GM12878 (cell line): ENCODE data around the gene RHOB. TPM values are rescaled to one million over a fixed set of nuclear protein-coding genes. Genes with fewer than 3 reads are reported as not detected.

Experiments
- ATAC-seq: fragments of 200-7000 bp; cut with Tn5 transposase; 3 replicates; pipeline ENCODE4 v1.9.1; 2020; ENCODE audit warnings: mild to moderate bottlenecking, moderate library complexity
- BruUV-seq: library from RNA; stranded (reverse); fragments of 400-500 nt; replicated peaks from 2 replicates; lab custom pipeline; 2021; lab: Mats Ljungman, UMichigan
- CTCF ChIA-PET: fragments of 300-600 bp; sonication (Branson Sonifier 250); formaldehyde crosslinking; extraction: SDS; loops from one replicate; lab custom pipeline; 2021; ENCODE audit warnings: inconsistent platforms; lab: Yijun Ruan, JAX
- POLR2A ChIA-PET: fragments of 350-600 bp; formaldehyde crosslinking; extraction: SDS; loops from one replicate; lab custom pipeline; 2021; ENCODE audit warnings: inconsistent platforms; lab: Charles Lee
- RAD21 ChIA-PET: fragments of 300-600 bp; sonication (Branson Sonifier 250); formaldehyde crosslinking; loops from one replicate; lab custom pipeline; 2023; ENCODE audit warnings: antibody characterized with exemption; ENCODE audit not compliant: unreplicated experiment; lab: Charles Lee
- SMC1A ChIA-PET: fragments of 300-600 bp; sonication (Branson Sonifier 250); formaldehyde crosslinking; loops from one replicate; lab custom pipeline; 2023; ENCODE audit not compliant: unreplicated experiment, uncharacterized antibody; lab: Charles Lee
- DNase-seq: peaks from one replicate; pipeline ENCODE4 v3.0.0-alpha.2; 2011; ENCODE audit warnings: low read depth, low spot score
- FAIRE-seq: peaks from 3 replicates; lab custom pipeline; 2011; peaks lifted over from hg19 to GRCh38; lab: Jason Lieb, UNC
- H2AFZ ChIP-seq: 2 replicates; pipeline ENCODE4 v1.6.0; 2011; ENCODE audit warnings: low read depth, low read length, control low read depth; ENCODE audit not compliant: control insufficient read depth
- H3K27ac ChIP-seq: 2 replicates; pipeline ENCODE4 v1.5.1; 2011; ENCODE audit warnings: control low read depth; ENCODE audit not compliant: control insufficient read depth, insufficient read depth
- H3K27me3 ChIP-seq, 2 experiments: replicated peaks in 1 of 2; 2 replicates each; pipeline versions ENCODE4 v1.6.0 to v1.6.1; 2011; ENCODE audit warnings: low read length in 1 of 2; ENCODE audit not compliant: control insufficient read depth in 2 of 2, insufficient read depth in 2 of 2
- H3K36me3 ChIP-seq, 2 experiments: 2 replicates each; pipeline ENCODE4 v1.5.1; 2011; ENCODE audit warnings: low read length in 1 of 2; ENCODE audit not compliant: control insufficient read depth in 2 of 2, insufficient read depth in 2 of 2
- H3K4me1 ChIP-seq: 2 replicates; pipeline ENCODE4 v1.6.1; 2011; ENCODE audit warnings: mild to moderate bottlenecking, low read length, moderate library complexity, mixed read lengths; ENCODE audit not compliant: control insufficient read depth, insufficient read depth
- H3K4me2 ChIP-seq: 2 replicates; pipeline ENCODE4 v1.6.0; 2011; ENCODE audit warnings: control low read depth; ENCODE audit not compliant: control insufficient read depth, insufficient read depth
- H3K4me3 ChIP-seq: fragments of 200-600 bp; sonication (generic); 2 replicates; pipeline ENCODE4 v1.5.1; 2016
- H3K79me2 ChIP-seq: 2 replicates; pipeline ENCODE4 v1.6.0; 2011; ENCODE audit warnings: low read length; ENCODE audit not compliant: control insufficient read depth, insufficient read depth
- H3K9ac ChIP-seq: 2 replicates; pipeline ENCODE4 v1.8.0; 2011; ENCODE audit warnings: low read length, control low read depth, mixed read lengths; ENCODE audit not compliant: control insufficient read depth, insufficient read depth
- H3K9me3 ChIP-seq: replicated peaks from 3 replicates; pipeline ENCODE4 v1.5.1; 2011; ENCODE audit warnings: mild to moderate bottlenecking, low read length; ENCODE audit not compliant: control insufficient read depth, insufficient read depth
- H4K20me1 ChIP-seq: 2 replicates; pipeline ENCODE4 v1.6.0; 2011; ENCODE audit not compliant: control insufficient read depth, insufficient read depth
- ASH2L ChIP-seq: fragments of 300-600, 200-600 bp; sonication (generic); IDR thresholded peaks from 2 replicates; pipeline ENCODE4 v1.6.1; 2017; ENCODE audit warnings: low read depth, mild to moderate bottlenecking, borderline replicate concordance
- JUND ChIP-seq: IDR thresholded peaks from 2 replicates; pipeline ENCODE4 v1.6.1; 2012; ENCODE audit warnings: low read depth, mild to moderate bottlenecking, low read length, improper control_type of control experiment, moderate library complexity
- MXI1 ChIP-seq: fragments of 150-350 bp; IDR thresholded peaks from 2 replicates; pipeline ENCODE4 v1.6.1; 2011; ENCODE audit warnings: low read depth, mild to moderate bottlenecking, inconsistent platforms, low read length, improper control_type of control experiment
- NFIC ChIP-seq: IDR thresholded peaks from 2 replicates; pipeline ENCODE4 v1.6.1; 2012; ENCODE audit warnings: low read depth, mild to moderate bottlenecking, inconsistent platforms, low read length, moderate library complexity
- NR2C2 ChIP-seq: IDR thresholded peaks from 2 replicates; pipeline ENCODE4 v1.6.1; 2011; ENCODE audit warnings: borderline replicate concordance, low read depth; ENCODE audit not compliant: control insufficient read depth, insufficient read length
- PAX8 ChIP-seq: fragments of 450-650 bp; IDR thresholded peaks from 2 replicates; pipeline ENCODE4 v1.6.1; 2017; ENCODE audit warnings: mild to moderate bottlenecking, moderate library complexity
- POU2F2 ChIP-seq: IDR thresholded peaks from 3 replicates; pipeline ENCODE4 v1.6.1; 2011; ENCODE audit warnings: low read depth, mild to moderate bottlenecking, low read length, borderline replicate concordance
- SREBF2 ChIP-seq: IDR thresholded peaks from 2 replicates; pipeline ENCODE4 v1.6.1; 2012; ENCODE audit warnings: mild to moderate bottlenecking, low read length
- SUPT20H ChIP-seq: IDR thresholded peaks from 2 replicates; pipeline ENCODE4 v1.6.1; 2011; ENCODE audit warnings: low read depth, mild to moderate bottlenecking, low read length, moderate library complexity, borderline replicate concordance; ENCODE audit not compliant: control insufficient read depth
- ZZZ3 ChIP-seq: IDR thresholded peaks from 2 replicates; pipeline ENCODE4 v1.6.1; 2011; ENCODE audit warnings: low read depth; ENCODE audit not compliant: control insufficient read depth, insufficient read length
- WGBS: methylation state at CpG from one replicate; pipeline ENCODE4 v1.1.6; 2016; ENCODE audit warnings: low lambda C conversion rate; ENCODE audit not compliant: insufficient replicate concordance, insufficient coverage; ENCODE audit errors: missing lambda C conversion rate; 5-methylcytosine and 5-hydroxymethylcytosine counted together
- in situ Hi-C: fragments of 300-500 bp; cut with MboI; formaldehyde crosslinking; loops from 9 replicates; pipeline ENCODE4 v1.14.3; 2018; ENCODE audit warnings: mixed read lengths
- intact Hi-C: fragments of 100-400 bp; cut with micrococcal nuclease; formaldehyde crosslinking; loops from one replicate; pipeline ENCODE4 v1.14.2; 2022; ENCODE audit not compliant: unreplicated experiment
- polyA plus RNA-seq, 11 experiments: library from polyadenylated mRNA; depleted of rRNA in 4 of 11; unstranded in 6 of 11; stranded (reverse) in 5 of 11; fragments of >200 nt; fragmentation: Nextera tagmentation in 4 of 11; fragmentation: Illumina TruSeq in 1 of 11; extraction: Ambion mirVana in 4 of 11; extraction: Trizol in 1 of 11; gene quantifications; 1 replicate in 1 of 11; 2 replicates in 10 of 11; pipeline versions ENCODE4 v1.2.1 to v1.2.3, GENCODE V29; 2011 to 2016; ENCODE audit warnings: inconsistent platforms in 2 of 11, missing spikeins in 2 of 11, low read depth in 1 of 11
- total RNA-seq, 4 experiments: library from RNA; depleted of rRNA in 3 of 4; stranded (reverse); fragments of >200 nt in 3 of 4; fragmentation: Illumina TruSeq in 1 of 4; extraction: Trizol in 1 of 4; gene quantifications; 2 replicates each; pipeline versions ENCODE4 v1.2.1 to v1.2.3, GENCODE V29; 2013 to 2021

The RHOB gene
- total and polyA plus RNA-seq, 10 of the 15 experiments (the other 5 are each of a cell fraction or from before 2014, with no cell fraction given), result 0.03 to 4.5 (median 1.2) TPM

DNA sequence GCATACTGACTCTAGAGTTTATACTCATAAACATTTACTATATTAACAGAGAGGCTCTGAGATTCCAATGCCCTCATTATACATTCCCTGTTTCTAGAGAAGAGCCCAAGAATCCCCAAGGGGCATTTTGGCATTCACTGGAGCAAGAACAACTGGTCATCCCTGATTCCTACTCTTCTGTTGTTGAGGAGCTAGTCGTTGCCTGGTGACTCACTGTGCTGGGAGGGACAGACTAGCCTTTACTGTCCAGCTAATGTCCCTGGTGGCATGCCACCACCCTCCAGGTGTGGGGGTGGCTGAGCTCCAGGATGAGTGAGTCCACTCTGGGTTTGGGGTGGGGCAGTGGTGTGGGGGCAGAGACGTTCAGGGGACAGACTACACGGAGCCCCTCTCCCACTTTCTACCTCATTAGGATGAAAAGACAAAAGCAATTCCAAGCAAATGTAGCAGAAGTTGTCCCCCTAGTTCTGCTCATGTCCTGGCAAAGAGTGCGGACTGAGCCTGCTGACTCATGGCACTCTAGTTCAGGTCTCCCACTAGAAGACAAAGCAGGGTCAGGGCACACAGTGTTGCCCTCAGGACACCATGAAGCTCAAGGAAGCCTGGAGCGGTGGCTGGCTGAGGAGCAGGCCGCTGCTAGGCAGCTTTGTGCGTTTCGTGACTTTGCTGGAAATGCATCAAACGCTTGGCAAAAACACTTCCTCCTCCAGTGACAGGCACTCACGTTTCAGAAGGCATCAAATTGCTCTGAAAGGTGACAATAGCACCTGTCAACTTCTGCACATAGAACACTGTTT, 49.4 kb downstream of the RHOB start:
- SMC1A ChIA-PET, result interaction anchor here (1.1 kb wide), 1 partner anchor 8 kb away, joined by 3 read pairs; no protein-coding TSS in a partner anchor
- no peak for TF ChIP-seq NR2C2
- no peak for TF ChIP-seq MXI1
- no peak for TF ChIP-seq POU2F2
- no peak for TF ChIP-seq ASH2L
- TF ChIP-seq JUND, result no peak
- TF ChIP-seq SREBF2, result no peak
- no peak for TF ChIP-seq ZZZ3
- TF ChIP-seq PAX8, result no peak
- no peak for TF ChIP-seq SUPT20H
- no peak for TF ChIP-seq NFIC
- TF ChIP-seq, all 136 proteins: peak for 0
- FAIRE-seq, result no peak
- intact Hi-C loops, result no loop called here
- RAD21 ChIA-PET, result interaction anchor here (1.0 kb wide), 1 partner anchor 49 kb away, joined by 3 read pairs; the partner anchor contains the start of gene RHOB
- ATAC-seq, result no peak
- Histone ChIP-seq H3K4me1 (no peaks in the 10 kb centered on the region), H4K20me1 (no peaks in the 10 kb centered on the region), H3K36me3 (no peaks in the 10 kb centered on the region), H3K4me3 (no peak overlapping the region), H3K79me2 (no peaks in the 10 kb centered on the region), H3K27ac (no peak overlapping the region), H3K27me3 (peaks cover 0 to 2% of the 10 kb centered on the region in 2 experiments; a peak in 3 of 4 replicates), H3K4me2 (no peak overlapping the region), H2AFZ (no peak overlapping the region), H3K9me3 (no peaks in the 10 kb centered on the region), H3K9ac (no peak overlapping the region)
- BruUV-seq, result no TSS peak
- WGBS, result 57% methylated on average over 10 of the region's 10 CpGs
- in situ Hi-C loops, result no loop called here
- POLR2A ChIA-PET, result no interaction called here
- no peak for DNase-seq
- CTCF ChIA-PET, result interaction anchor here (1.0 to 1.2 kb wide), 2 partner anchors 29 to 81 kb away, joined by 3 read pairs; no protein-coding TSS in a partner anchor
